NT2/D1 (cell line): ENCODE measurements around the gene GSKIP.

Experiments used
- DNase-seq: peaks from one replicate; pipeline ENCODE4 v3.0.0-alpha.2; 2011; ENCODE audit warnings: low read depth, low spot score
- H3K27me3 ChIP-seq: 2 replicates; pipeline ENCODE4 v1.6.0; 2011; ENCODE audit warnings: mild to moderate bottlenecking; ENCODE audit not compliant: insufficient read length, insufficient read depth
- H3K36me3 ChIP-seq: 2 replicates; pipeline ENCODE4 v1.6.1; 2011; ENCODE audit warnings: mild to moderate bottlenecking, low read length, mixed read lengths; ENCODE audit not compliant: insufficient read depth, insufficient read length
- H3K4me1 ChIP-seq: 2 replicates; pipeline ENCODE4 v1.5.1; 2011; ENCODE audit not compliant: insufficient read depth, insufficient read length
- H3K4me3 ChIP-seq: 2 replicates; pipeline ENCODE4 v1.5.1; 2011; ENCODE audit warnings: low read depth; ENCODE audit not compliant: insufficient read length
- H3K9ac ChIP-seq: 2 replicates; pipeline ENCODE4 v1.6.0; 2011; ENCODE audit warnings: low read depth; ENCODE audit not compliant: insufficient read length
- H3K9me3 ChIP-seq: 2 replicates; pipeline ENCODE4 v1.5.1; 2011; ENCODE audit warnings: mild to moderate bottlenecking, low read length; ENCODE audit not compliant: insufficient read depth
- SUZ12 ChIP-seq: IDR thresholded peaks from 2 replicates; pipeline ENCODE4 v1.6.1; 2011; ENCODE audit not compliant: insufficient read length, insufficient read depth; ENCODE audit errors: extremely low read depth
- YY1 ChIP-seq: IDR thresholded peaks from 2 replicates; pipeline ENCODE4 v1.6.1; 2011; ENCODE audit not compliant: insufficient read length, insufficient read depth
- ZNF274 ChIP-seq: IDR thresholded peaks from 2 replicates; pipeline ENCODE4 v1.6.1; 2011; ENCODE audit warnings: mild to moderate bottlenecking, low read depth, low read length

The GSKIP gene

DNA sequence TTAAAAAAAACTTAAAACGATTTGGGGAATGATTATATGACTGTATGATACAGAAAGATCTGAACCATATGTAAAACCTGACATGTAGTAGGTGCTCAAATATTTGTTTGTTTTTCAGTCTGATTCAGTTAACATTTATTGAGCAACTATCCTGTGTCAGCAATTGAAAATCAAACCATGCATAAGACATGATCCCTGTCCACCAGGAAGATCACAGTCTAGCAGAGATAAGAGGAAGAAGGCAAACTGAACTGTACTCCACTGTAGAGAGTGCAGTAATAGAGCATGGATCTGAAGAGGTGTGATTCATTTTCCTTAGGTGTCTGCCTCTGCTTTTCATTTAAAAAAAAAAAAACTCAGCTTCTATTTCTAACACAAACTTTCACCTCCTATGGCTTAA is 20.7 kb downstream of the GSKIP start:
- no peak overlapping the region for H3K9ac ChIP-seq
- H3K4me1 ChIP-seq = no peaks in the 10 kb centered on the region
- no peak overlapping the region for H3K4me3 ChIP-seq
- H3K27me3 ChIP-seq = no peaks in the 10 kb centered on the region
- no peak for DNase-seq
- H3K9me3 ChIP-seq = no peaks in the 10 kb centered on the region
- TF ChIP-seq SUZ12 (no peak), ZNF274 (no peak), YY1 (no peak)
- H3K36me3 ChIP-seq = peaks cover 23% of the 10 kb centered on the region

GRCh38 chr14:96384740-96385139 is 21.4 kb downstream of the GSKIP start:
- Histone ChIP-seq H3K4me3 (no peak overlapping the region), H3K9me3 (no peaks in the 10 kb centered on the region), H3K4me1 (no peaks in the 10 kb centered on the region), H3K27me3 (no peaks in the 10 kb centered on the region), H3K36me3 (peaks cover 23% of the 10 kb centered on the region), H3K9ac (no peak overlapping the region)
- DNase-seq = no peak
- TF ChIP-seq SUZ12 (no peak), ZNF274 (no peak)

DNA sequence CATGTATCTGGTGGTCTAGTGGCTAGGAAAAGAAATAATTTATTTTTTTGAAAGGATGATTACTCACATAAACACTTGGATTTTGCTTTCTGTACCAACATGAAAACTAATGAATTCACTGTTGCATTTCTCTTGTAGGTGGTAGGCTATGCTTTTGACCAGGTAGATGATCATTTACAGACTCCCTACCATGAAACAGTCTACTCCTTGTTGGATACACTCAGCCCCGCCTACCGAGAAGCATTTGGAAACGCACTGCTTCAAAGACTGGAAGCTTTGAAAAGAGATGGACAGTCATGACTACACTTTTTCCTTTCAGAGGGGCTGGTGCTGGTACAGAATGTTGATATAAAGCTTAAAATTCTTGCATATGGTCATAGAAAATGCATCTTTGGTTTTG is 22.1 kb downstream of the GSKIP start:
- no peaks in the 10 kb centered on the region for H3K9me3 ChIP-seq
- DNase-seq = no peak
- H3K27me3 ChIP-seq = peaks cover 5% of the 10 kb centered on the region
- H3K4me1 ChIP-seq = no peaks in the 10 kb centered on the region
- no peak overlapping the region for H3K9ac ChIP-seq
- H3K36me3 ChIP-seq = peaks cover 23% of the 10 kb centered on the region
- TF ChIP-seq ZNF274 = no peak
- no peak for TF ChIP-seq YY1
- TF ChIP-seq SUZ12 = no peak
- no peak overlapping the region for H3K4me3 ChIP-seq

DNA sequence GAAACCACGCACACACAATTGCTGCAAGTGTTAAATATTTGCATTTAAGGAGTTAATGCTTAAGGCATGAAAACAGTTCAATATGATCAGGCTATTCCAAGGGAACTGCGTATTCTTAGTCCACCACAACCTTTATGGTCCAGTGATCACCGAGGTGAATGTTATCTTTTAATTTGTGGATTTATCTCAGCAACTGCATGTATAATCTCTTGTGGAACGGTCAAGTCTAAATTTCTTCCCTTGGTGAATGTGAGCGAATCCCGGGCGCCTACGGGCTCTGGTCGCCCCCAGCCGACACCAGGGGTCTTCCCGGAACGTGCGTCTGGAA is 27.6 kb downstream of the GSKIP start:
- no peak for DNase-seq
- TF ChIP-seq ZNF274 = no peak
- no peak for TF ChIP-seq YY1
- TF ChIP-seq SUZ12 = no peak
- Histone ChIP-seq H3K36me3 (no peaks in the 10 kb centered on the region), H3K9me3 (no peaks in the 10 kb centered on the region), H3K4me1 (no peaks in the 10 kb centered on the region), H3K4me3 (peak overlapping the region; percentile 51), H3K9ac (peak overlapping the region; percentile 76), H3K27me3 (peaks cover 31% of the 10 kb centered on the region)

DNA sequence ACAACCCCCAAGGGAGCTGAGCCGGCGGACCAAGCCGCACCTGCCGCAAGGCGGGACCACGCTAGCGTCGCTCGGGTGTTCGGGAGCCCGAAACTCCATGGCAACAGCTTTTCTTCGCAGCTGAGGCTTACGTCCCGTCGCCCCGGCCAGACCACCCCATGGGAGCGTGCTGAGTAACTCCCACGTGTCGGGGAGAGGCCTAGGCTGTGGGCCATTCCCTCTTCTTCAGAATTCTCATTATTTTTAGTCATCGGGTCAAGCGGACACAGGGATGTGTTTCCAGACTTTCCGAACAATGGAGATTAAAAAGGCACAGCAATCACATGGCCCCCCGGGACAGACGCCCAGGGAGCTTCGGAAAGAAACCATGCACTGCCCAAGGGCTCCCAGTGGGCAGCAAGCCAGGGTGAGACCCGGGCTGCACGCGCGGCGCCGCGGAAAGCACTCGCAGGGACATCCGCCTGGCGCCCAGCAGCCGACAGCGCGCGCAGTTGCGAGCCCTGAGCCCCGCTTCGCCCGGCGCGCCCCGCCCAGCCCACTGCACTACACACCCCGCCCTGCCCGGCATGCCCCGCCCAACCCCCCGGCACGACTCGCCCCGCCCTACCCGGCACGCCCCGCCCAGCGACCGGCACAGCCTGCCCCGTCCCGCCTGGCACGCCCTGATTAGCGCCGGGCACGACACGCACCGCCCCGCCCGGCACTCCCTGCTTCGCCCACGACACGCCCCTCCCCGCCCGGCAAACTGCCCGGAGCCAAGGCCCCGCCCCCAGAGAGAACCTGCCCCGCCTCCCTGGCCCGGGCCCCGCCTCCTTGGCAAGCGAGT is 28.2 kb downstream of the GSKIP start:
- Histone ChIP-seq H3K9ac (peak overlapping the region; percentile 76), H3K36me3 (no peaks in the 10 kb centered on the region), H3K4me1 (no peaks in the 10 kb centered on the region), H3K27me3 (peaks cover 31% of the 10 kb centered on the region), H3K9me3 (no peaks in the 10 kb centered on the region), H3K4me3 (peak overlapping the region; percentile 67)
- peak; percentile 84 for DNase-seq
- TF ChIP-seq SUZ12 = no peak
- no peak for TF ChIP-seq YY1
- no peak for TF ChIP-seq ZNF274

- Histone ChIP-seq H3K4me1 (no peaks in the 10 kb centered on the region), H3K9me3 (no peaks in the 10 kb centered on the region), H3K4me3 (peak overlapping the region; percentile 18), H3K27me3 (peaks cover 31% of the 10 kb centered on the region), H3K9ac (peak overlapping the region; percentile 21), H3K36me3 (no peaks in the 10 kb centered on the region)
- TF ChIP-seq SUZ12 (no peak), ZNF274 (no peak), YY1 (no peak)
- no peak for DNase-seq
These were observed 29.9 kb downstream of the GSKIP start for GRCh38 chr14:96393071-96393691.

DNA sequence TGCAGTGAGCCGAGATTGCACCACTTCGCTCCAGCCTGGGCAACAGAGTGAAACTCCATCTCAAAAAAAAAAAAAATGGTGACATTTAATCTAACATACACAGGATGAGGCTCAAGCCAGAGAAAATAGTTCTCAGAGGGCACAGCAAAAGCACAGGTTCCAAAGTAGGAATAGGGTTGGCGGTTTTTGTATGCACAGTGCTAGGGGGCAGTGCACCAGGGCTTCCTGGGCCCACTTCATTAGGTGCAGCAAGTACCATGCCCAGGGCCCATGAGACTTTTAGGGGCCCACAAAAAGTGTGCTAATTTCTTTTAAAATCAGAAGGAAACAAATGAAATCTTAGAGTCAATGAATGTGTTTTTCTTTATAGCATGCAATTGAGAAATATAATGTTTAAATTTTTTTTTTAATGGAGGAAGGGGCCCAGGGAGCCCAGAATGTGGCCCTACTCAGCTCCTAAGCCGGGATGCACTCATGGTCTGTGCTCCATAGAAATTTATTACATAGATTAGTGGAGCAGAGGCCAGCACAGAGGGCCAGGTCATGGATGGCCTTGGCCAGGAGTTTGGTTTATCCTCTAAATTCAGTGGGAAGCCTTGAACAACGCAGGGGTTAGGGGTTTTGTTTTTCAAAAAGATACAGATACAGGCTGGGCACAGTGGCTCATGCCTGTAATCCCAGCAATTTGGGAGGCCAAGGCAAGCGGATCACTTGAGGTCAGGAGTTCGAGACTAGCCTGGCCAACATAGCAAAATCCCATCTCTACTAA is 30.9 kb downstream of the GSKIP start:
- Histone ChIP-seq H3K9me3 (no peaks in the 10 kb centered on the region), H3K9ac (no peak overlapping the region), H3K4me1 (no peaks in the 10 kb centered on the region), H3K27me3 (peaks cover 31% of the 10 kb centered on the region), H3K4me3 (no peak overlapping the region), H3K36me3 (no peaks in the 10 kb centered on the region)
- no peak for DNase-seq
- TF ChIP-seq ZNF274 (no peak), YY1 (no peak), SUZ12 (no peak)
